Ovary (tissue), 9 donors: ENCODE measurements around the gene TECPR2. TPM values are rescaled to one million over a fixed set of nuclear protein-coding genes. Genes with fewer than 3 reads are reported as not detected.

Experiments
- DNase-seq, 5 donors: peaks; one replicate each; pipeline ENCODE4 v3.0.0-alpha.2; 2019 to 2020
- H3K27ac ChIP-seq, 2 donors: fragments of 200-600 bp; one replicate each; pipeline versions ENCODE4 v1.5.1 to v1.8.0; 2019 to 2022
- H3K27me3 ChIP-seq: fragments of 200-600 bp; one replicate; pipeline ENCODE4 v1.8.0; 2022
- H3K36me3 ChIP-seq: fragments of 200-600 bp; sonication (generic); one replicate; pipeline ENCODE4 v1.5.1; 2019
- H3K4me1 ChIP-seq: one replicate; pipeline ENCODE4 v1.8.1; 2013; ENCODE audit warnings: mild to moderate bottlenecking, moderate library complexity; ENCODE audit not compliant: insufficient read depth
- H3K4me3 ChIP-seq: fragments of 200-600 bp; sonication (generic); one replicate; pipeline ENCODE4 v1.5.1; 2017
- H3K9me3 ChIP-seq, 2 donors: fragments of 200-600 bp in 1 of 2; sonication (generic) in 1 of 2; one replicate each; pipeline versions ENCODE4 v1.5.1 to v1.8.1; 2013 to 2019; ENCODE audit warnings: mild to moderate bottlenecking in 1 of 2, moderate library complexity in 1 of 2
- CTCF ChIP-seq, 3 donors: fragments of 450-650 bp in 2 of 3; fragments of 200-600 bp in 1 of 3; IDR thresholded peaks; one replicate each; pipeline versions ENCODE4 v1.5.1 to v1.8.0; 2016 to 2022; ENCODE audit warnings: antibody characterized with exemption in 3 of 3, mild to moderate bottlenecking in 1 of 3
- EP300 ChIP-seq: sonication (generic); formaldehyde crosslinking; IDR thresholded peaks from one replicate; pipeline ENCODE4 v1.6.1; 2017; ENCODE audit warnings: antibody characterized with exemption
- POLR2A ChIP-seq: fragments of 450-650 bp; IDR thresholded peaks from one replicate; pipeline ENCODE4 v1.6.1; 2017; ENCODE audit warnings: antibody characterized with exemption, mild to moderate bottlenecking, moderate library complexity
- WGBS, 3 donors: extraction: QIAGEN DNeasy Blood & Tissue Kit in 1 of 3; methylation state at CpG; one replicate each; pipeline versions ENCODE4 v1.1.5 to v1.1.7; 2013 to 2017; 5-methylcytosine and 5-hydroxymethylcytosine counted together
- intact Hi-C, 4 donors: fragments of 100-400 bp; cut with DNase I; formaldehyde crosslinking; loops; one replicate each; pipeline versions ENCODE4 v1.11.0 to v1.15.1; 2022 to 2023
- polyA plus RNA-seq, 2 donors: library from polyadenylated mRNA; stranded (reverse); fragments of 200-250 nt in 1 of 2; fragments of 350-450 nt in 1 of 2; fragmentation: Illumina TruSeq in 1 of 2; extraction: RNeasy Lipid Tissue Mini Kit (QIAGEN cat#74804) in 1 of 2; gene quantifications; one replicate each; pipeline ENCODE4 v1.2.3, GENCODE V29; 2013 to 2014
- total RNA-seq, 7 donors: library from RNA; depleted of rRNA in 2 of 7; stranded (reverse); fragments of >200 nt in 2 of 7; fragmentation: NEBNext Ultra II Directional in 3 of 7; extraction: Animal tissue kit (Norgen Biotek cat#: 25700) in 3 of 7; gene quantifications; one replicate each; pipeline versions ENCODE4 v1.1.0 to v1.2.4, GENCODE V29; 2016 to 2023
- donor health status: DM: no; HTN: no; CAD: no; lungs with moderate emphysema.
- donor health status: DM: no; HTN: no; CAD: no.
- donor health status: Bipolar disorder and iron deficiency.
- donor health status: DM: yes; HTN: yes; CAD: no.
- donor health status: DM: no; HTN: no; CAD: no.
- donor health status: DM: yes; HTN: yes; CAD: no.

TECPR2 gene
- total and polyA plus RNA-seq, 9 donors = 8.6 to 29.3 (median 25.8) TPM

- no peak for TF ChIP-seq POLR2A
- no peak for TF ChIP-seq EP300
- no peak for TF ChIP-seq CTCF (IDR thresholded peaks at IDR 0.05)
- Histone ChIP-seq H3K4me1 (peaks cover 3% of the 10 kb centered on the region), H3K36me3 (no peaks in the 10 kb centered on the region), H3K9me3 (no peaks in the 10 kb centered on the region), H3K27me3 (no peaks in the 10 kb centered on the region), H3K4me3 (no peak overlapping the region), H3K27ac (no peak overlapping the region)
- WGBS, 3 donors = 89 to 97% (median 90%) methylated on average over 7 of the region's 7 CpGs
- DNase-seq = peak in 1 of 5 donors; percentile 4
- intact Hi-C loops = no loop called here
These were observed 129.2 kb downstream of the TECPR2 start for GRCh38 chr14:102491786-102492530.

- Histone ChIP-seq H3K9me3 (no peaks in the 10 kb centered on the region), H3K4me1 (peaks cover 2% of the 10 kb centered on the region), H3K4me3 (no peak overlapping the region), H3K27ac (no peak overlapping the region), H3K27me3 (no peaks in the 10 kb centered on the region), H3K36me3 (no peaks in the 10 kb centered on the region)
- no peak for TF ChIP-seq EP300
- no peak for TF ChIP-seq CTCF (IDR thresholded peaks at IDR 0.05)
- no peak for TF ChIP-seq POLR2A
- intact Hi-C loops = no loop called here
- peak in 1 of 5 donors; percentile 37 for DNase-seq
- WGBS, 3 donors = 60 to 76% (median 66%) methylated on average over 17 of the region's 17 CpGs
These were observed 129.8 kb downstream of the TECPR2 start for GRCh38 chr14:102492531-102492910.

GRCh38 chr14:102493096-102493495 lies 130.4 kb downstream of the TECPR2 start:
- TF ChIP-seq CTCF (IDR thresholded peaks at IDR 0.05) = no peak
- TF ChIP-seq EP300 = no peak
- no peak for TF ChIP-seq POLR2A
- no peaks in the 10 kb centered on the region for H3K36me3 ChIP-seq
- H3K9me3 ChIP-seq = no peaks in the 10 kb centered on the region
- no peak overlapping the region for H3K4me3 ChIP-seq
- WGBS, 3 donors = 25 to 34% (median 34%) methylated on average over 15 of the region's 15 CpGs
- intact Hi-C loops = no loop called here
- H3K4me1 ChIP-seq = peaks cover 2% of the 10 kb centered on the region
- H3K27me3 ChIP-seq = no peaks in the 10 kb centered on the region
- peak in 4 of 5 donors; percentile 57 to 79 (median 68) for DNase-seq
- no peak overlapping the region for H3K27ac ChIP-seq

- H3K9me3 ChIP-seq = no peaks in the 10 kb centered on the region
- H3K27ac ChIP-seq = no peak overlapping the region
- H3K27me3 ChIP-seq = no peaks in the 10 kb centered on the region
- intact Hi-C loops = no loop called here
- H3K4me3 ChIP-seq = no peak overlapping the region
- 90 to 95% (median 93%) methylated on average over 15 of the region's 15 CpGs for WGBS, 3 donors
- peak in 1 of 5 donors; percentile 38 for DNase-seq
- no peaks in the 10 kb centered on the region for H3K36me3 ChIP-seq
- TF ChIP-seq POLR2A (no peak), EP300 (no peak), CTCF (IDR thresholded peaks at IDR 0.05) (no peak)
- H3K4me1 ChIP-seq = peaks cover 2% of the 10 kb centered on the region
These were observed 130.8 kb downstream of the TECPR2 start for GRCh38 chr14:102493585-102493984.
